ENCODE results near the gene HK1.
A peak's percentile ranks its signal among the peaks of the same experiment; 100 is the strongest.
"Not testable (repeated sequence)": the region's sequence is repeated elsewhere in the genome, so short reads cannot be mapped to it uniquely, and the experiment has no call there.

HK1 gene

DNA sequence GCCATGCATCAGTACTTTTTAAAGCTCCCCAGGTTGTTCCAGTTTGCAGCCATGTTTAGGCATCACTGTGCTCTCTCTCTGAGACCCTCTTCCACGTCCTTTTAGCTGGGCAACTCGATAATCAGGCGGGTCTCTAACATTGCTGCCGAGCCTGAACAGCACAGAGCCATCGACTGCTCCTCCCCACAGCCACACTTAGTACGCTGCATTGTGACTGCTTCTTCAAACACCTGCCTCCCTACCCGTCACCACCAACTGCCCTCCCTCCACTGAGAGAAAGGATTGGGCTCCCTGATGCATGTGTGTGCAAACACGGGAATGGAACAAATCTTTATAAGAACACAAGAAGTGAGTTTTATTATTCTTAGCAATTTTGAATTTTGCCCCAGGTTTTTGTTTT lies 149.9 kb downstream of the HK1 start:
- DNase-seq = peak; percentile 25

DNA sequence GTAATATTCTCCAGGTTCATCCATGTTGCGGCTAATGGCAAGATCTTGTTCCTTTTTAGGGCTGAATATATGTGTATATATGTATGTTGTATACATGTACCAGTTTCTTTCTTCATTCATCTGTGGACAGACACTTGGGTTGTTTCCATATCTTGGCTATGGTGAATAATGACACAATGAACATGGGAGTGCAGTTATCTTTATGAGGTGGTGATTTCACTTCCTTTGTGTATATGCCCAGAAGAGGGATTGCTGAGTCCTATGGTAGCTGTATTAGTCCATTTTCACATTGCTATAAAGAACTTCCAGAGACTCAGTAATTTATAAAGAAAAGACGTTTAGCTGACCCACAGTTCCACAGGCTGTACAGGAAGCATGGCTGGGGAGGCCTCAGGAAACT lies 155.9 kb downstream of the HK1 start:
- no peak for DNase-seq

DNA sequence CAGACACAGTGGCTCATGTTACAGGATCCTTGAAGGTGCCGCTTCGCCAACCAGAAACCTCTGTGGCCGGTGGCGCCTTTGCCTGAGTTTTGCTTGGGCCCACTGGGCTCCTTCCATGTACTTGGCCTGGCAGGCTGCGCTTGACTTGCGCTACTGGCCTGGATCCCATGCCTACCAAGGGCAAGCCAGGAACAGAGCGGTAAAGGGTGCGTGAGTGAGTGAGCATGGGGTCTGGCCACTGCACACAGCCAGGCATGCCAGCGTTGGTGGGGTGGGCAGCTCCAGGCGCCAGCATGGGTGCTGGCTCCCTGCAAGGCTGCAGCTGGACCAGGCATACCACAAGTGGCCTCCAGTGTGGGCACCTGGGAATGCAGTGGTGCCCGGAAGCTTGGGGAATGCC lies 156.6 kb downstream of the HK1 start:
- no peak for DNase-seq

DNA sequence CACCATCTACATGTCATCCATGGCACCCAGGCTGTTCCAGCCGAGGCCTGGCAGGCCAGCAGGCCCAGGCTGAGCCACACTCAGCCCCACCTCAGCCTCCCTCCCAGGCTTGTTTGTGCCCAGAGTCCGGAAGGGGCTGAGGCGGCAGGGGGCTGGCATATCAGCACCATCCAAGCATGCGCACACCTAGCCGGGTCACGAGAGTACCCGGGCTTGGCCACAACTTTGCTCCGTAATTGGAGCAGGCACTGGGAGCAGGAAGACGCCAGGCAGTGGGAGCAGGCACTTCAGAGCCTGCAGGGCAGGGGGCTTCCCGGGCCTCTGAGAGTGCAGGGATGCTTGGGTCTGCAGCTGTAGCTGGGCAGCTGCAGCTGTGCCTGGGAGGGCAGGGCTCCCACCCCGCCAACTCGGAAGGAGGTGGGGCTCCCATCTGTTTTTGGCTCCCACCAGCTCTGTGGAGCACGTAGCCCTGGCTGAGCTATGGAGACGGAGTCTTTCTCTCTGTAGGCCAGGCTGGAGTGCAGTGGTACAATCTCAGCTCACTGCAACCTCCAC lies 157.7 kb downstream of the HK1 start:
- no peak for DNase-seq

DNA sequence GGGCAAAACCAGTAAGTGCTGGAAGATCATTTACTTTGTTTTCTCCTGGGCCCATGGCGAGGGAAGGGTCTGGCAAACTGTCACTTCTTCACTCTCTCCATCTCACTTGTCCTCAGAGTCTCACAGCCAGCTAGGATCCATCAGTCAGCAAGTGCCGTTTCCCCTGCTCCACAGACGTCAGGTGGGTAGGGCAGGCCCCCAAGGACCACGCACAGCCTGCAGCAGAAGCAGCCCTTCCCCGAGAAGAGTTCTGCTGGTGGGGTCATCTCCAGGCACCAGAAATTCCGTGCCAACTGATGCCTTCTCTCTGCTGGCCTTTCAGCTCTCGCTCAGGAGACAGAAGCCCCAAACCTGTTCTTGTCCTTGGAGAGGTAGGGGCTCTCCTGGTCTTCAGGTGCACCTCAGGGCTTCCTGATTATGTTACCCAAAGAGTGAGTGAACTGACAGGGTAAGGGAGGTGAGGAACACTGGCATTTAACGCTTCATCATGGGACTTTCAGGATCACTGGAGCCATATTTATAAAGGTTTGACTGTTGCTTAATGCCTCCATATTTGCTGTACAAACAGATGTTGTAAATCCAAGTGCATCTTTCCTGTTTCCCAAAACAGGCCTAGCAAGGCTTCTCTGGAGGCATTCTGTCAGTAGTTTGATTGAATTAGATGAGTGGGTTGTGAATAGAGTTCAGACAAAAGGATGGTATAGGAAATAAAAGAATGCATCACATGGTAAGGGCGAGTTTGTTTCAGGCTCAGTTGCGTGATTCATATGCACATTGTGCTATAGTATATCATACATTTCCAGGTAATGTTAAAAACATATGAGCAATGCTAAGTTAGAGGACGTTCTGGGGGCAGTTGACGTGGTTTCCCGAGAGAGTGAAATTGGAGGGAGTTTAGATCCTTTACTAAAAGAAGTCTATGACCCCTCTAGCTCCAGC lies 159.3 kb downstream of the HK1 start:
- DNase-seq = no peak

DNA sequence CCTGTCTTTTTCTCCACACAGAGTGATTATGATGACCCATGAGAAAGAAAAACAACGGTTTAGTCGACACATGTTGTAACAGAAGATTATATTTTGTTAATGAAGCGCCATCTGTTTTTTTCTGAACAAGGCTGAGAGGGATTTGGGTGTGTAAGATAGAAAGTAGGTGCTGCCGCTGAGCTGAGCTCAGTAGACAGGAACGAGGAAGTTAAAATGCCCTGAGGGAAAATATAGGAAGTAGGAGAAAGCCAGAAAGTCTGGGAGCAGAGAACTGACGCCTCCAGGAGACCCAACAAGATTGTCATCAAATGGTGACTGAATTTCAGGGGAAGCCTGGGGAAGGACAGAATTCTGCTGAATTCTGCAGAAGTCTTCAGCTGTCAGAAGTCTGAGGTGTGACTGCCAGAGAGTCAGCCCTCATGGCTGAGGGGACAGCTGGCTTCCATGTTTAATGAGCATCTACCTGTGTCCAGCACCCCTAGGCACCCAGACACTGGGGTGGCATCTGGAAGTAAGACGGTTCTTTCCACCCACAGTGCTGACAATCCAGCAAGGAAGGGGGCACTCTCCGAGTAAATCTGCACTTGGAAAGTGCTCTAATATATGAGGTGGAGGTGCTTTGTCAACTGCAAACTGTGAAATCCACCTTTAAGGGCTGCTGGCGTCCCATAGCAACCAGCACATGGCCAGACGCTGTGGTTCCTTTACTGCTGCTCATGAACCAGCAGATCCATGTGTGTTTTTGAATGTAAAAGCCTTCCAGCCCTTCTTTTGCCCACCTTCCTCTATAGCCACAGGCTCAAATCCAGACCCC lies 160.4 kb downstream of the HK1 start:
- DNase-seq = no peak

DNA sequence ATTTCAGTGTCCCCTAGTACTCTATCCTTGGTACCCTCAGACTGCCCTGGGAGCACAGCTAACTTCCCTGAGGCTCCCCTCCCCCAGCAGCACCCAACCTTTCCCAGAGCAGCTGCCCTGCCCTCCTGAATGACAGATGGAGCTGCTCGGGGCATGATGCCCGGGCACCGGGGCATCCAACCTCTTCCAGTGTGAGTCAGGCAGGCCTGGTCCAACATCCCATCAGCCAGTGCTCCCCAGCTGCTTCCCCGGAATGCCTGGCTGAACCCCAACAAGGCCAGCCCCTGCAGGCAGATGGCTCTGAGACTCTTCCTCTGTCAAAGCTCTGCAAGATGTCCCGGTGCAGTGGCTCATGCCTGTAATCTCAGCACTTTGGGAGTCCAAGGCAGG lies 161.0 kb downstream of the HK1 start:
- DNase-seq = no peak

DNA sequence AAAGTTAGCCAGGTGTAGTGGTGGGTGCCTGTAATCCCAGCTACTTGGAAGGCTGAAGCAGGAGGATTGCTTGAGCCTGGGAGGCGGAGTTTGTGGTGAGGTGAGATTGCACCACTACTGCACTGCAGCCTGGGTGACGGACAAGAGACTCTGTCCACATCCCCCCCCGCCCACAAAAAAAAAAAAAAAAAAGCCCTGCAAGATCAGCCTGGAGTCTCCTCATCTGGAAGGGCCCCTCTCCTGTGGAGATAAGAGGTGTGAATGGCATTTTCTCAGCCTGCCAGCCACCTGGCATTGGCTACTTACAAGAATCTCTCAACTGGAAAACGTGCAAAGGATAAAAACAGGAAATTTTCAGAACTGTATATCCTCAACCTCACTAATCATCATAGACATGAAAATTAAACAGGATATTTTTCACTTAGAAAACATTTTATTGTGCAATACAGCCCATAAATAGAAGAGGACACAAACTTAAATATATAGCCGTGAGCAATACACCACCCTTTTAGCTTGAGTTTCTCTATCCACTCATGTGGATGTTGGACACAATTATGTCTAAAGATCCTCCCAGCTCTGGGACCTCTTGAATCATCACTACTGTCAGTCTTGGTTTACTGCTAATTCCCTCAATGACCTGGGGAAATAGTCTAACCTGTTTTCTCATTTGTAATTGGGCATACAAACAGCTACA lies 161.7 kb downstream of the HK1 start:
- no peak for DNase-seq

DNA sequence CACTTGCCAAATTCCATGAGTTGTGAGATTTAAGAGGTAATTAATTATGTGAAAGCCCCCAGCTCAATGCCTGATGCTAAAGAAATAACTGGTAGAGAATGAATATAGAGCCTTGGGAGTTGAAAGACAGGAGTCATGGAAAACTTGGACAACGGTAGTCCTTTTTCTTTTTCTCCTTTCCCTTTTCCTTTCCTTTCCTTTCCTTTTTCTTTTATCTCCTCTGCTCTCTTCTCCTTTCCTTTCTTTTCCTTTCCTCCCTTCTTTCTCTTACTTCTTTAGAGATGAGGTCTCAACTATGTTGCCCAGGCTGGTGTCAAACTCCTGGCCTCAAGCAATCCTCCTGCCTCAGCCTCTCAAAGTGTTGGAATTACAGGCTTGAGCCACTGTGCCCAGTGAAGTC lies 165.1 kb downstream of the HK1 start:
- no peak for DNase-seq

DNA sequence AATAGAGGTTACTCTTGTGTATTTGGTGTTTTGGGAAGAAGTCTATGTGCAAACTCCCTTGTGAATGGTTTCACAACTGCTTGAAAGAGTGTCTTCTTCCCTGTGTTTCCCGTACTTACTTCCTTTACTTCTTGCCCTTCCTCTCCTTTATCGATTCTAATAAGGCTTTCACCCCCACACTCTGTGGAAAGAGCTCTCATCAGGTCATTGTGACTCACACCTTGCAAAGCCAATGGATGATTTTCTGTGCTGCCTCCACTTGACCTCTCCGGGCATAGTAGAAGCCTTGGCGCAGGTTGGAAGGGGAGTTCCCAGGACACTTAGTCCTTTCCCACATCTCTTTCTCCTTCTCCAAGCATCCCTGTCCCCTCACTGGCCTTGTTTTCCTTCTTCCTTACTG lies 166.7 kb downstream of the HK1 start:
- no peak for DNase-seq

DNA sequence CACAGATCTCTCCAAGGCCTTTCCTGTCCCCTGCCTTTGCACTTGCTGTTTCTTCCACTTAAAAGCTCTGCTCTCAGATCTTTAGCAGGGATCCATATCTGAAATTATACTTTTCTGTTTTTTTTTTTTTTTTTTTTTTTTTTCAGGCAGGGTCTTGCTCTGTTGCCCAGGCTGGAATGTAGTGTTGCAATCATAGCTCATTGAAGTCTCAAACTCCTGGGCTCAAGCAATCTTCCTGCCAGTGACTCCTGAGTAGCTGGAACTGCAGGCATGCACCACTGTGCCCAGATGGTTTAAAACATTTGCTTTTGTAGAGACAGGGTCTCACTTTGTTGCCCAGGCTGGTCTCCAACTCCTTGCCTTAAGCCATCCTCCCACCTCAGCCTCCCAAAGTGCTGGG lies 167.9 kb downstream of the HK1 start:
- no peak for DNase-seq

DNA sequence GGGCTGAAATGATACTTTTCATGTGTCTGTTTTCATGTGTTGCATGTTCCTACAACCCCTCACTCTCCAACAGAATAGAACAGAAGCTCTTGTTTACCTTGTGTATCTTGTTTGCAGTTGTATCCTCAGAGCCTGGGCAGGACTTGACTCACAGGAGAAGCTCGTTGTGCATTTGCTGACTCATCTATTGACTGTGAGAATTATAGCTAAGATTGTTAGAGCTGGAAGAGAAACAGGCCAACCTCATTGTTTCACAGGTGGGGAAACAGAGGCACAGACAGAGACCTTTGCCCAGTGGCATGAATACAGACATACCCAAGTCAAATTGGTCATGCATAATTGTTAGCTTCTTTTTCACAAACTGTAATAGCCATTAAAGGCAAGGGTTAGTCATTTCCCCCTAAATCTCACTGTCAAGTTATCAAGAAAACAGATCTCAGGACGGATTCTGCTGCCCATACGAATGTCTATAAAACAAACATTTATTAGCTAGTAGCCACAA lies 168.4 kb downstream of the HK1 start:
- no peak for DNase-seq

DNA sequence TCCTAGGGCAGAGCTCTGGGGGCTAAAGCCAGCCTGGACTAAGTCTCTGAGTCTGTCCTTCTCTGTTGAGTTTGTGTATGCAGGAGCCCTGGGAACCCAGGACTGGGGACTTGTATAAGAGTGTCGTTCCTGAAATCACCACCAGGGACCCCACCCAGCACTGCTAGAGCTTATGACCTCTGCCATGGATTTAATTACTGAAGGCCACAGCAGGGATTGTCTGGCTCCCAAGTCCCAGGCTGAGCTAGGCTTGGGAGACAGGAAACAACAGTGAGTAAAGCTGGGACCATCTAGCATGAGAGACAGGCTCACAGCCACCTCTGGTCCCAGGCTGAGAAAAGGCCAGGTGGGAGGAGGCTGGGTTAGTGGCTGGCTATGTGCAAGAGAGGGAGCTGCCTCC lies 171.5 kb downstream of the HK1 start:
- peak; percentile 32 for DNase-seq

DNA sequence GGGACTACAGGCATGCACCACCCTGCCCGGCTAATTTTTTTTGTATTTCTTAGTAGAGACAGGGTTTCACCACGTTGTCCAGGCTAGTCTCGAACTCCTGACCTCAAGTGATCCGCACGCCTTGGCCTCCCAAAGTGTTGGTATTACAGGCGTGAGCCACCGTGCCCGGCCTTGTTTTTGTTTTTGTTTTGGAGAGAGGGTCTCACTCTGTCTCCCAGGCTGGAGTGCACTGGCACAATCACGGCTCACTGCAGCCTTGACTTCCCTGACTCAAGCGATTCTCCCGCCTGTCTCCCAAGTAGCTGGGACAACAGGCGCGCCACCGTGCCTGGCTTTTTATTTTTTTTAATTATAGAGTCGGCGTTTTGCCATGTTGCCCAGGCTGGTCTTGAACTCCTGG lies 172.1 kb downstream of the HK1 start:
- DNase-seq = not testable (repeated sequence)

DNA sequence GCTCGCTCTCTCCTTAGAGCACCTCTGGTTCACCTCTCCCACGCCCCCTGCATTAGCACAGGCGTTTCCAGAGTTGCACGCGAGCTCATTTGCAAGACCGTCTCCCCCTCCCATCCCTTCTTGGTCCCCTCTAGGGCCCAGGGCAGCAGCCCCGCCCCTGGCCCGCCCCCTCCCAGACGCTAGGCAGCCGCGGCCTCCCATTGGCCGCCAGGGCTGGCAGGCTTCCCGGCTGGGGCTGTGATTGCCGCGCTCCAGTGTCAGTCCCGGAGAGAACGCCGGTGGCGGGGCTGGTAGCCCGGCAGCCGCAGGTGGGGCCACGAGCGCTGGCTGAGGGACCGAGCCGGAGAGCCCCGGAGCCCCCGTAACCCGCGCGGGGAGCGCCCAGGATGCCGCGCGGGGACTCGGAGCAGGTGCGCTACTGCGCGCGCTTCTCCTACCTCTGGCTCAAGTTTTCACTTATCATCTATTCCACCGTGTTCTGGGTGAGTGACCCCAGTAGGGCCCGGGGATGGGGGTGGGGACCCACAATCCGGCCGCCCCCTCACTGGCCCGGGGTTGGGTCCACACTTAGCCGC lies 173.0 kb downstream of the HK1 start, which contains the start of gene TSPAN15:
TSS of gene TSPAN15 (plus strand) at position 257 of the 575 bp plus-strand sequence. CDS start at position 387, 130 bp downstream.
- DNase-seq = peak; percentile 63
